NB4 (cell line): ENCODE measurements around the gene ANKIB1.

Source experiments
- DNase-seq: peaks from one replicate; pipeline ENCODE4 v3.0.0; 2010; ENCODE audit warnings: low read depth
- H3K4me3 ChIP-seq: one replicate; pipeline ENCODE4 v1.5.1; 2011; ENCODE audit warnings: mild to moderate bottlenecking, low read depth, low read length, moderate library complexity
- CTCF ChIP-seq: IDR thresholded peaks from one replicate; pipeline ENCODE4 v1.5.1; 2012; ENCODE audit warnings: low read depth, low read length
- MAX ChIP-seq: IDR thresholded peaks from 2 replicates; pipeline ENCODE4 v1.6.1; 2011; ENCODE audit warnings: low read depth, low read length
- MYC ChIP-seq: IDR thresholded peaks from 2 replicates; pipeline ENCODE4 v1.6.1; 2011; ENCODE audit warnings: low read depth, low read length
- POLR2A ChIP-seq: IDR thresholded peaks from 2 replicates; pipeline ENCODE4 v1.6.1; 2011; ENCODE audit warnings: mild to moderate bottlenecking; ENCODE audit not compliant: insufficient read length; ENCODE audit errors: extremely low read depth

Gene ANKIB1

GRCh38 chr7:92412745-92413144 lies 167.0 kb downstream of the ANKIB1 start:
- H3K4me3 ChIP-seq, result no peak overlapping the region
- TF ChIP-seq MAX (no peak), MYC (no peak), POLR2A (no peak), CTCF (no peak)
- no peak for DNase-seq

GRCh38 chr7:92413550-92413949 lies 167.8 kb downstream of the ANKIB1 start:
- no peak overlapping the region for H3K4me3 ChIP-seq
- TF ChIP-seq MYC, result no peak
- no peak for TF ChIP-seq MAX
- TF ChIP-seq POLR2A, result no peak
- no peak for TF ChIP-seq CTCF
- no peak for DNase-seq

GRCh38 chr7:92415225-92415624 lies 169.5 kb downstream of the ANKIB1 start:
- TF ChIP-seq MYC, result no peak
- TF ChIP-seq POLR2A, result no peak
- no peak for TF ChIP-seq CTCF
- TF ChIP-seq MAX, result no peak
- DNase-seq, result no peak
- H3K4me3 ChIP-seq, result no peak overlapping the region

GRCh38 chr7:92417913-92418312 lies 172.1 kb downstream of the ANKIB1 start:
- TF ChIP-seq MAX (no peak), MYC (no peak), CTCF (no peak), POLR2A (no peak)
- DNase-seq, result peak; percentile 12

GRCh38 chr7:92421676-92422435 lies 176.1 kb downstream of the ANKIB1 start:
- H3K4me3 ChIP-seq, result no peak overlapping the region
- DNase-seq, result peak; percentile 41
- no peak for TF ChIP-seq MYC
- TF ChIP-seq MAX, result no peak
- TF ChIP-seq CTCF, result no peak
- no peak for TF ChIP-seq POLR2A

More at GRCh38 chr7:92417913-92418312, 172.1 kb downstream of the ANKIB1 start:
- no peak overlapping the region for H3K4me3 ChIP-seq
